A549 (cell line): ENCODE measurements around the gene BCAP29.

Experiments used
- CBX2 ChIP-seq: fragments of 200-600 bp; sonication (generic); IDR thresholded peaks from 2 replicates; pipeline ENCODE4 v1.6.1; 2016; ENCODE audit warnings: low read depth, mild to moderate bottlenecking, borderline replicate concordance
- EP300 ChIP-seq, 2 experiments: fragments of >200 bp; sonication (Bioruptor Twin); formaldehyde crosslinking; IDR thresholded peaks; 2 replicates in 1 of 2; 3 replicates in 1 of 2; pipeline ENCODE4 v1.6.1; 2016 to 2017
- MYC ChIP-seq: IDR thresholded peaks from 2 replicates; pipeline ENCODE4 v1.6.1; 2012; ENCODE audit warnings: mild to moderate bottlenecking, inconsistent platforms, low read length, improper control_type of control experiment, borderline replicate concordance
- NFE2L2 ChIP-seq: fragments of 150-350 bp; conservative IDR thresholded peaks from 2 replicates; pipeline ENCODE4 v1.6.1; 2014; ENCODE audit warnings: low read length
- POLR2AphosphoS2 ChIP-seq: conservative IDR thresholded peaks from 2 replicates; pipeline ENCODE4 v1.6.1; 2012; ENCODE audit warnings: low read length, improper control_type of control experiment, inconsistent platforms
- SREBF2 ChIP-seq: fragments of 450-650 bp; IDR thresholded peaks from 2 replicates; pipeline ENCODE4 v1.6.1; 2014; ENCODE audit warnings: mild to moderate bottlenecking, moderate library complexity
- TF ChIP-seq, protein P1 (sequence below): fragments of >200 bp; sonication (Bioruptor Twin); formaldehyde crosslinking; IDR thresholded peaks from 3 replicates; pipeline ENCODE4 v1.5.1; 2016
- TF ChIP-seq, protein P2 (sequence below): fragments of 150-350 bp; IDR thresholded peaks from 2 replicates; pipeline ENCODE4 v1.6.1; 2014; ENCODE audit warnings: low read depth, mild to moderate bottlenecking, low read length
- TF ChIP-seq, protein P3 (sequence below): IDR thresholded peaks from 2 replicates; pipeline ENCODE4 v1.6.1; 2012
- TF ChIP-seq, protein P4 (sequence below): fragments of 250-450 bp; sonication (Bioruptor Pico); IDR thresholded peaks from 2 replicates; pipeline ENCODE4 v1.5.0; 2021; ENCODE audit warnings: mild to moderate bottlenecking, moderate library complexity, borderline replicate concordance

DNA sequence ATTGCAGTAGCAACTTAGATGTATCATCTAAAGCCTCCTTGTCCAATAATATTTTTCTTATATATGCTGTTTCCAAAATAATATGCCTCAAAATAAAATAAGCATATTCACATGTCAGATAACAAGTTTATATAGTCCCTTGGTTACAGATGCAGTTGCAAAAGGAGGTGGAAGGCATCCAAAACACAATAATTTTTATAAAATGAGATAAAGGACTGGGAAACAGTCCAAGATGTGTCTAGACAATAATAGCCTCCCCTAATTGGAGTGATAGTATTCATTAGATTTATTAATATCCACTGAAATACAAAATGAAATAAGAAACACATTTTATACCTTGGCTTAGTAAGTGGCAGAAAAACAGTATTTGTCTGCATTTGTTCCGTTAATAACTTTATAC is 30.3 kb downstream of the BCAP29 start:
- no peak for TF ChIP-seq SREBF2
- TF ChIP-seq, protein P1, sequence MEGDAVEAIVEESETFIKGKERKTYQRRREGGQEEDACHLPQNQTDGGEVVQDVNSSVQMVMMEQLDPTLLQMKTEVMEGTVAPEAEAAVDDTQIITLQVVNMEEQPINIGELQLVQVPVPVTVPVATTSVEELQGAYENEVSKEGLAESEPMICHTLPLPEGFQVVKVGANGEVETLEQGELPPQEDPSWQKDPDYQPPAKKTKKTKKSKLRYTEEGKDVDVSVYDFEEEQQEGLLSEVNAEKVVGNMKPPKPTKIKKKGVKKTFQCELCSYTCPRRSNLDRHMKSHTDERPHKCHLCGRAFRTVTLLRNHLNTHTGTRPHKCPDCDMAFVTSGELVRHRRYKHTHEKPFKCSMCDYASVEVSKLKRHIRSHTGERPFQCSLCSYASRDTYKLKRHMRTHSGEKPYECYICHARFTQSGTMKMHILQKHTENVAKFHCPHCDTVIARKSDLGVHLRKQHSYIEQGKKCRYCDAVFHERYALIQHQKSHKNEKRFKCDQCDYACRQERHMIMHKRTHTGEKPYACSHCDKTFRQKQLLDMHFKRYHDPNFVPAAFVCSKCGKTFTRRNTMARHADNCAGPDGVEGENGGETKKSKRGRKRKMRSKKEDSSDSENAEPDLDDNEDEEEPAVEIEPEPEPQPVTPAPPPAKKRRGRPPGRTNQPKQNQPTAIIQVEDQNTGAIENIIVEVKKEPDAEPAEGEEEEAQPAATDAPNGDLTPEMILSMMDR, result no peak
- TF ChIP-seq, protein P2, sequence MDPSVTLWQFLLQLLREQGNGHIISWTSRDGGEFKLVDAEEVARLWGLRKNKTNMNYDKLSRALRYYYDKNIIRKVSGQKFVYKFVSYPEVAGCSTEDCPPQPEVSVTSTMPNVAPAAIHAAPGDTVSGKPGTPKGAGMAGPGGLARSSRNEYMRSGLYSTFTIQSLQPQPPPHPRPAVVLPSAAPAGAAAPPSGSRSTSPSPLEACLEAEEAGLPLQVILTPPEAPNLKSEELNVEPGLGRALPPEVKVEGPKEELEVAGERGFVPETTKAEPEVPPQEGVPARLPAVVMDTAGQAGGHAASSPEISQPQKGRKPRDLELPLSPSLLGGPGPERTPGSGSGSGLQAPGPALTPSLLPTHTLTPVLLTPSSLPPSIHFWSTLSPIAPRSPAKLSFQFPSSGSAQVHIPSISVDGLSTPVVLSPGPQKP, result no peak
- TF ChIP-seq MYC, result no peak
- no peak for TF ChIP-seq CBX2
- TF ChIP-seq POLR2AphosphoS2, result no peak
- TF ChIP-seq EP300 (IDR thresholded peaks at IDR 0.05), result no peak
- TF ChIP-seq NFE2L2, result no peak
- TF ChIP-seq, protein P3, sequence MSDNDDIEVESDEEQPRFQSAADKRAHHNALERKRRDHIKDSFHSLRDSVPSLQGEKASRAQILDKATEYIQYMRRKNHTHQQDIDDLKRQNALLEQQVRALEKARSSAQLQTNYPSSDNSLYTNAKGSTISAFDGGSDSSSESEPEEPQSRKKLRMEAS, result no peak
- TF ChIP-seq, protein P4, sequence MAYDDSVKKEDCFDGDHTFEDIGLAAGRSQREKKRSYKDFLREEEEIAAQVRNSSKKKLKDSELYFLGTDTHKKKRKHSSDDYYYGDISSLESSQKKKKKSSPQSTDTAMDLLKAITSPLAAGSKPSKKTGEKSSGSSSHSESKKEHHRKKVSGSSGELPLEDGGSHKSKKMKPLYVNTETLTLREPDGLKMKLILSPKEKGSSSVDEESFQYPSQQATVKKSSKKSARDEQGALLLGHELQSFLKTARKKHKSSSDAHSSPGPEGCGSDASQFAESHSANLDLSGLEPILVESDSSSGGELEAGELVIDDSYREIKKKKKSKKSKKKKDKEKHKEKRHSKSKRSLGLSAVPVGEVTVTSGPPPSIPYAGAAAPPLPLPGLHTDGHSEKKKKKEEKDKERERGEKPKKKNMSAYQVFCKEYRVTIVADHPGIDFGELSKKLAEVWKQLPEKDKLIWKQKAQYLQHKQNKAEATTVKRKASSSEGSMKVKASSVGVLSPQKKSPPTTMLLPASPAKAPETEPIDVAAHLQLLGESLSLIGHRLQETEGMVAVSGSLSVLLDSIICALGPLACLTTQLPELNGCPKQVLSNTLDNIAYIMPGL (CRISPR knock-in tag), result no peak
